Right kidney (tissue), 1 donor: ENCODE measurements around the gene CLIC4.
"Not testable (repeated sequence)": the region's sequence is repeated elsewhere in the genome, so short reads cannot be mapped to it uniquely, and the experiment has no call there.

Source experiments
- DNase-seq: peaks from one replicate; pipeline ENCODE4 v3.0.0-alpha.2; 2016

Gene CLIC4

GRCh38 chr1:24773618-24774017 lies 28.4 kb downstream of the CLIC4 start:
- no peak for DNase-seq

- DNase-seq, result no peak
These were observed 30.1 kb downstream of the CLIC4 start for GRCh38 chr1:24775348-24775747.

GRCh38 chr1:24775916-24776315 lies 30.7 kb downstream of the CLIC4 start:
- DNase-seq, result no peak

- DNase-seq, result no peak
These were observed 31.6 kb downstream of the CLIC4 start for GRCh38 chr1:24776821-24777220.

GRCh38 chr1:24778141-24778540 lies 32.9 kb downstream of the CLIC4 start:
- no peak for DNase-seq

GRCh38 chr1:24779199-24779598 lies 34.0 kb downstream of the CLIC4 start:
- not testable (repeated sequence) for DNase-seq

- no peak for DNase-seq
These were observed 34.6 kb downstream of the CLIC4 start for GRCh38 chr1:24779689-24780464.

GRCh38 chr1:24780626-24781025 lies 35.4 kb downstream of the CLIC4 start:
- DNase-seq, result not testable (repeated sequence)

GRCh38 chr1:24782689-24783088 lies 37.4 kb downstream of the CLIC4 start:
- DNase-seq, result no peak

- DNase-seq, result no peak
These were observed 38.5 kb downstream of the CLIC4 start for GRCh38 chr1:24783713-24784112.

GRCh38 chr1:24786191-24786590 lies 40.9 kb downstream of the CLIC4 start:
- no peak for DNase-seq

GRCh38 chr1:24790490-24790889 lies 45.2 kb downstream of the CLIC4 start:
- DNase-seq, result no peak

- no peak for DNase-seq
These were observed 48.3 kb downstream of the CLIC4 start for GRCh38 chr1:24793447-24794129.

- DNase-seq, result not testable (repeated sequence)
These were observed 48.9 kb downstream of the CLIC4 start for GRCh38 chr1:24794130-24794502.

- no peak for DNase-seq
These were observed 50.0 kb downstream of the CLIC4 start for GRCh38 chr1:24795236-24795635.

GRCh38 chr1:24796524-24796923 lies 51.3 kb downstream of the CLIC4 start:
- no peak for DNase-seq

GRCh38 chr1:24799242-24799641 lies 54.0 kb downstream of the CLIC4 start:
- DNase-seq, result not testable (repeated sequence)

GRCh38 chr1:24801176-24801575 lies 55.9 kb downstream of the CLIC4 start:
- DNase-seq, result no peak

GRCh38 chr1:24803220-24803619 lies 58.0 kb downstream of the CLIC4 start:
- DNase-seq, result no peak

GRCh38 chr1:24803987-24804530 lies 58.8 kb downstream of the CLIC4 start:
- no peak for DNase-seq

GRCh38 chr1:24805534-24806301 lies 60.5 kb downstream of the CLIC4 start:
- DNase-seq, result no peak

- no peak for DNase-seq
These were observed 61.3 kb downstream of the CLIC4 start for GRCh38 chr1:24806588-24806987.

- DNase-seq, result not testable (repeated sequence)
These were observed 66.2 kb downstream of the CLIC4 start for GRCh38 chr1:24811494-24811893.
